HG03378 (cell line): Measurements from ENCODE around the gene NDRG3.
A peak's percentile ranks its signal among the peaks of the same experiment; 100 is the strongest.

ENCODE experiments used
- ATAC-seq: cut with Tn5 transposase; IDR thresholded peaks from one replicate; pipeline ENCODE4 v1.9.1; 2021; ENCODE audit warnings: mild to moderate bottlenecking, moderate library complexity; ENCODE audit not compliant: unreplicated experiment

The NDRG3 gene

GRCh38 chr20:36745927-36746659 is at the start of gene NDRG3:
TSS of gene NDRG3 (minus strand) at chr20:36746090. CDS start at chr20:36721735, 24,355 bp downstream.
- peak; percentile 85 for ATAC-seq

DNA sequence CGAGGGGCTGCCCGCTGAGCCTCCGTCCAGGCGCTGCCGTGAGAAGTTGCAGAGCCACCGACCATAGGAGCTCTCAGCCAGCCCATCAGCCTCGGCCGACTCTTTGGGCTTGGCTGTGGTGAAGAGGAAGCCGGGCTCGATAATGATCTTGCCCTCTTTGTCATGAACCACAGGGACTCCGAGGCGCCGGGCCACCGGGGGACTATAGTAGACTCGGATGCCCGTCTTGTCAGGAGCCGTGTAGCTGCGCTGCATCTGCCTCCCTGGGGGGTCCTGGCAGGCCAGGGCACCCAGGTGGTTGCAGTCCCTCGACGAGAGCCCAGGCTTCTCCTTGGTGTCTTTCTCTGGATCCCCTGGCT is 48.2 kb upstream of the NDRG3 start:
- no peak for ATAC-seq

- no peak for ATAC-seq
Measured at GRCh38 chr20:36793294-36794115, 47.6 kb upstream of the NDRG3 start.

GRCh38 chr20:36792422-36792821 is 46.5 kb upstream of the NDRG3 start:
- no peak for ATAC-seq

DNA sequence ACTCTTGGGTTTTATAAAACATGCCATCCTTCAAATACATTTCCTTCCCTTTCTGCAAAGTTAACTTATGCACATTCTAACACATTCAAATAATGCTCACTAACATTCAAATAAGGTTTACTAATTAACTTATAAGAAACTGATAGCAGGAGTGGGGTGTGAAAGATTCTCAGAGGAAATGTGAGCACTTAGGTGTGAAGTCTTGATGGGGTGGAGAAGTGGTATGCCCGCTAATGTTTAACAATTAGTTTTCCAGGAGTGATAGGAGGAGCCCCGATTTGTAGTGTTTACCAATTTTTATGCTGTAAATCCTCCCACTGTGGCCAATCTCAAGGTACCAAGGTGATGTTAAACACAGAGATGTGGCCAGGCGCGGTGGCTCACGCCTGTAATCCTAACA is 46.0 kb upstream of the NDRG3 start:
- ATAC-seq: no peak

DNA sequence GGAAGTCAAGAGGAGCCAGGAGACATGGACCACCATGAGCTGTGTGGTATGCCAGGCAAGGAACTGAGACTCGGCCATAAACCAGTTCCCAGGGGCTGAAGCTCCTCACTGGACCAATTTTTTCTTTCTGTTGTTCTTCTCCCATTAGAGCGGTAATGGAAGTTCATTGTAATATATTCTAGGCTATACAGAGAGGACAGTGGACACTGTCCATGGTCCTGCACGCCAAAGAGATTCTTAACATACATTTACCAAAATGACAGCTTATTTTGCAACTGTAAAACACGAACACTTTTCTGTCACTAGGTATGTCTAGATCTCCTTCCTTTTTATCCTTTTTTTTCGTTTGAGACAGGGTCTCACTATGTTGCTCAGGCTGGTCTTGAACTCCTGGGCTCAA is 40.8 kb upstream of the NDRG3 start:
- no peak for ATAC-seq

- no peak for ATAC-seq
Measured at GRCh38 chr20:36786246-36786645, 40.4 kb upstream of the NDRG3 start.

GRCh38 chr20:36785308-36785707 is 39.4 kb upstream of the NDRG3 start:
- no peak for ATAC-seq

- ATAC-seq: no peak
Measured at GRCh38 chr20:36784900-36785299, 39.0 kb upstream of the NDRG3 start.

DNA sequence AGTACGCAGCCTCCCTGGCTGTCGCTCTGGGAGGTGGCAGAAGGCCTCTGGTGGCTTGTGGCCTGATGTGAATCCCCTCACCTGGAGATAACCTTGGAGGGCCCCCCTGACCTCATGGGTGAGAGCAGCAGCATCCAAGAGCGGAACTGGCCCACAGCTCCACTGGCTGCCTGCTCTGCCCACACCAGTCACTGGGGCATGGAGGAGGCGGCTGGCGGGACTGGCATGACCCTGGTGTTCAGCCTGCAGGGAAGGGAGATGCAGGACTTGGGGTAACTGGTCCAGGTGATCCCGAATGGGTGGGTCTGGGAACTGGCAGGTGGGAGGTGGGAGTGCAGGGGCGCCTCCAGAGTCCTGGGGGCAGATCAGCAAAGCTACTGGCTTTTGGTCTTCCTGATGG is 38.2 kb upstream of the NDRG3 start:
- no peak for ATAC-seq

DNA sequence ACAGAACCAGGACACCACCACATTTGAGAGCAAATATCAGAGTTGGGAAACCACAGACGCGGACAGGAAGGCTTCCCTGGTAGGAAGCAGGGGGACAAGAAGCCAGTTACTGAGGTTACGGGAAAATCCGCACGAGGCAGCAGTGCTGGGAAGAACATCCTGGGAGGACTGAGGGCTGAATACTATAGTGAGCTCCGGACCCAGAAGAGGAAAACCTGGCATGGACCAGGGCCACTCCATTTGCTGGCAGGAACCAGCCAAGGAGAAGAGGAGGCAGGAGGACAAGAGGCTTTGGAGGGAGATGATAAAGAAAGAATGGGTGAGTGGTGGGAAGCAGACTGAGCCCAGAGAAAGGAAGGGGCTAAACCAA is 33.8 kb upstream of the NDRG3 start:
- ATAC-seq: no peak

- no peak for ATAC-seq
Measured at GRCh38 chr20:36778831-36779655, 33.2 kb upstream of the NDRG3 start.

GRCh38 chr20:36777576-36777975 is 31.7 kb upstream of the NDRG3 start:
- no peak for ATAC-seq

GRCh38 chr20:36777167-36777566 is 31.3 kb upstream of the NDRG3 start:
- no peak for ATAC-seq

GRCh38 chr20:36775826-36776225 is 29.9 kb upstream of the NDRG3 start:
- no peak for ATAC-seq

DNA sequence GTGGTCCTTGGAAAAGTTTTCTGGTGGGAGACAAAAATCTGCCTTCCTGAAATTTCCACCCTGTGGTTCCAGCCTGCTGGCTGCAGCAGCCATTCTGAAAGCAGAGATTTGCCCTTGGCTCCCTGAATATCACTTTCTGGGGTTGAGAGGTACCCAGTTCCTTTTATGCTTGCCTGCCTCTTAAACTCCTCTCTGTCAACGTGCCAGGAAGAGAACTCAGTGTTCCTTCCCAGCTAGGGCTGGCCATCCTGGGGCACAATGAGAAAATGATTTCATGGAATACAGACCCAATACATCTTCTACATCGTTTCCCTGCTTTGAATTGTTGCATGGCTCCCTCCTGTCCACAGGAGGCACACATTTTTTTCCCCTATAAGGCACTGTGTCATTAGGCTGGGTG is 29.3 kb upstream of the NDRG3 start:
- no peak for ATAC-seq

GRCh38 chr20:36773597-36774390 is 27.9 kb upstream of the NDRG3 start, which contains the start of gene DSN1:
TSS of gene DSN1 (minus strand) at chr20:36773763. CDS start at chr20:36771458, 2,305 bp downstream.
- ATAC-seq: peak; percentile 75

GRCh38 chr20:36773107-36773596 is 27.3 kb upstream of the NDRG3 start:
- peak; percentile 5 for ATAC-seq

DNA sequence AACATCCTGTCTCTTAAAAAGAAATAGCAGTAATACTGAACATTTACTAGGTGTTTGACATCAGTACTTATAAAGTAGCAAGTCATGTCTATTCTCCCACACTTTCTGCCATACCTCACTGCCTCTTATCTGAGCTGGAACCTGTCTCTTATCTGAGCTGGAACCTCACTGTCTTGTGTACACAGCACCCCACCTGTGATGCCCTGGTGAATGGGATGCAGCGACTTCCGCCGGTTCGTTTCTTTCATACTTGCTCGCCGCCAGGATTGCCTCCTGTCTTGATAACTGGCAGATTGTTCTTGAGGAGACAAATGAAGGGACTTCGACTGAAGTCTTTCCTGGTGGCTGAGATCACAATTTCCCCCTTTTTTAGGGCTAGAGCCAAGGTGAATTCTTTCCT is 24.8 kb upstream of the NDRG3 start:
- ATAC-seq: no peak

- ATAC-seq: no peak
Measured at GRCh38 chr20:36768768-36769430, 23.0 kb upstream of the NDRG3 start.
